ENCODE measurements around the gene ADARB2. TPM values are rescaled to one million over a fixed set of nuclear protein-coding genes. Genes with fewer than 3 reads are reported as not detected.

The ADARB2 gene
- total RNA-seq, 3 donors from 2014 or later (not counting 1 experiment from before 2014, with no cell fraction given) = 0.27 to 0.78 (median 0.40) TPM

DNA sequence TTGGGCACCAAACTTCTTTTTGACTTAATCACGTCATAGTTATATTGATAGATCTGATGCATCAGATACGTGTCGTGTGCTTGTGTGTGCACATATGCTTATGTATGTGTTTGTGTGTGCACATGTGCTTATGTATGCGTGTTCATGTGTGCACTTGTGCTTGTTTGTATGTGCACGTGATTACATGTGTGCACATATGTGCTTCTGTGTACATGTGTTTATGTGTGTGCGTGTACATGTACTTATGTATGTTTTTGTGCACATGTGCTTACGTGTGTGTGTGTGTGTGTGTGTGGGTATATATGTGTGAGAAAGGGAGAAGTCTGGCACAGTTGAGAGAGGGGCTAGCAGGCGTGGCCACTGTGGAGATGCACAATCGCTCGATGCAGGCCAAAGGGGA lies 507.8 kb downstream of the ADARB2 start:
- no peak for ATAC-seq

DNA sequence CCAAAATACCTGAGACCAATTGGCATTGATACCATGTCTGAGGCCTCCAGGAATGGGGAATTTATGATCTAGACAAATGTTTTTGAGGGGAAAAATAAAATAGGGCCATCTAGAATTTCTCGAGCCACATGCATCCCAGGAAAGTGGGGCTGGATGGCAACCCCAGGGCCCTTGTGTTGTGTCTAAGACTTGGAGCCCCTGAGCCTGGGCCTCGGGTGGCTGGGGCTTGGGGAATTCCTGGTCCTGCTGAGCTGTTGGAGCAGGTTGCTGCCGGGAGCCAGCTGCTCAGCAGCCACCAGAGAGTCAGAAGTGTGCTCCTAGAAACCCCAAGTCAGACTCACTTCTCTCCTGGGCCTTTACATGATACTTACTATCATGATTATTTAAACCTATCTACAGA lies 508.2 kb downstream of the ADARB2 start:
- TF ChIP-seq, protein P1, sequence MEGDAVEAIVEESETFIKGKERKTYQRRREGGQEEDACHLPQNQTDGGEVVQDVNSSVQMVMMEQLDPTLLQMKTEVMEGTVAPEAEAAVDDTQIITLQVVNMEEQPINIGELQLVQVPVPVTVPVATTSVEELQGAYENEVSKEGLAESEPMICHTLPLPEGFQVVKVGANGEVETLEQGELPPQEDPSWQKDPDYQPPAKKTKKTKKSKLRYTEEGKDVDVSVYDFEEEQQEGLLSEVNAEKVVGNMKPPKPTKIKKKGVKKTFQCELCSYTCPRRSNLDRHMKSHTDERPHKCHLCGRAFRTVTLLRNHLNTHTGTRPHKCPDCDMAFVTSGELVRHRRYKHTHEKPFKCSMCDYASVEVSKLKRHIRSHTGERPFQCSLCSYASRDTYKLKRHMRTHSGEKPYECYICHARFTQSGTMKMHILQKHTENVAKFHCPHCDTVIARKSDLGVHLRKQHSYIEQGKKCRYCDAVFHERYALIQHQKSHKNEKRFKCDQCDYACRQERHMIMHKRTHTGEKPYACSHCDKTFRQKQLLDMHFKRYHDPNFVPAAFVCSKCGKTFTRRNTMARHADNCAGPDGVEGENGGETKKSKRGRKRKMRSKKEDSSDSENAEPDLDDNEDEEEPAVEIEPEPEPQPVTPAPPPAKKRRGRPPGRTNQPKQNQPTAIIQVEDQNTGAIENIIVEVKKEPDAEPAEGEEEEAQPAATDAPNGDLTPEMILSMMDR (IDR thresholded peaks at IDR 0.05) = no peak
- Histone ChIP-seq H3K9me3 (ENCODE audit: control insufficient read depth, insufficient read depth, low read length) (no peaks in the 10 kb centered on the region), H3K27ac (ENCODE audit: low read length) (no peak overlapping the region), H3K36me3 (ENCODE audit: control insufficient read depth, insufficient read depth, low read length) (no peaks in the 10 kb centered on the region), H3K27me3 (ENCODE audit: control insufficient read depth, insufficient read depth, low read length) (no peaks in the 10 kb centered on the region), H3K4me3 (ENCODE audit: low read length) (no peak overlapping the region), H3K4me1 (ENCODE audit: control insufficient read depth, insufficient read depth, low read length) (no peaks in the 10 kb centered on the region)
- DNase-seq = no peak
- intact Hi-C loops (cut with micrococcal nuclease) = no loop called here
- H3K27ac Mint-ChIP-seq = no peak overlapping the region
- peaks cover 9 to 20% of the 10 kb centered on the region in 2 donors for H3K27me3 Mint-ChIP-seq (ENCODE audit: low read depth in 2 of 2)
- ATAC-seq = no peak
- 80% methylated on average over 3 of the region's 3 CpGs for WGBS (ENCODE audit: insufficient coverage)
- no peaks in the 10 kb centered on the region for H3K4me1 Mint-ChIP-seq
- peaks cover 0 to 2% of the 10 kb centered on the region in 2 donors for H3K9me3 Mint-ChIP-seq
- no peaks in the 10 kb centered on the region for H3K36me3 Mint-ChIP-seq
- H3K4me3 Mint-ChIP-seq = no peak overlapping the region

More for the DNA sequence above, 507.8 kb downstream of the ADARB2 start:
- no peak overlapping the region for H3K4me3 Mint-ChIP-seq
- Histone ChIP-seq H3K27ac (ENCODE audit: low read length) (no peak overlapping the region), H3K27me3 (ENCODE audit: control insufficient read depth, insufficient read depth, low read length) (no peaks in the 10 kb centered on the region), H3K4me1 (ENCODE audit: control insufficient read depth, insufficient read depth, low read length) (no peaks in the 10 kb centered on the region), H3K36me3 (ENCODE audit: control insufficient read depth, insufficient read depth, low read length) (no peaks in the 10 kb centered on the region), H3K9me3 (ENCODE audit: control insufficient read depth, insufficient read depth, low read length) (no peaks in the 10 kb centered on the region), H3K4me3 (ENCODE audit: low read length) (no peak overlapping the region)
- intact Hi-C loops (cut with micrococcal nuclease) = no loop called here
- TF ChIP-seq, protein P1 (IDR thresholded peaks at IDR 0.05) = no peak
- peaks cover 0 to under 1% of the 10 kb centered on the region in 2 donors for H3K9me3 Mint-ChIP-seq
- DNase-seq = no peak
- H3K4me1 Mint-ChIP-seq = no peaks in the 10 kb centered on the region
- H3K27me3 Mint-ChIP-seq (ENCODE audit: low read depth in 2 of 2) = peaks cover 8 to 17% of the 10 kb centered on the region in 2 donors
- no peak overlapping the region for H3K27ac Mint-ChIP-seq
- no peaks in the 10 kb centered on the region for H3K36me3 Mint-ChIP-seq
- 92% methylated on average over 10 of the region's 10 CpGs for WGBS (ENCODE audit: insufficient coverage)

DNA sequence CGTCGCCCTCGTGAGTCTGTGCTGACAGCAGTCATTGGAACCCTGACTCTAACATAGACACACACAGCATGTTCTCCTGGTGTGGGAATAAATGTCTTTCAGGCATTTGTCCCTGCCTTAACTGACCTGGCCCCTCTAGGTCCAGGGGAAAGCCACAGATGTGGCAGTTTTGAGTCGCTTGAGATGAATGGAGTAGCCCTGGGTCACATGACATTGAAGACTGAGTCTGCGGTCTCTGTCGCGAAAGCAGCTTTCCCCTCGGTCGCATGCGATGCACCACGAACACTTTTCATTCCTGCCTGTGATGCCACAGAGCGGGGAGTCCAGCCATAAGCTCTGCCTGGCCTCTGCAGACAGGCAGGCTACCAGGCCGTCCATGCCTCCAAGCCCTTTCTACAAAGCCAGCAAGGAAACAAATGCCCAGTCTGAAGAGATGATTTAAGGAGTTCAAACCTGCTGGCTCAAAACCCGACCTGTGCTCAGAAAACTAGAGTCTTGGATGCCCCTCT lies 508.8 kb downstream of the ADARB2 start:
- 89% methylated on average over 14 of the region's 14 CpGs for WGBS (ENCODE audit: insufficient coverage)
- Mint-ChIP-seq H3K9me3 (peaks cover 0 to 2% of the 10 kb centered on the region in 2 donors), H3K27ac (no peak overlapping the region), H3K4me1 (no peaks in the 10 kb centered on the region), H3K4me3 (no peak overlapping the region), H3K27me3 (ENCODE audit: low read depth in 2 of 2) (peaks cover 9 to 20% of the 10 kb centered on the region in 2 donors), H3K36me3 (no peaks in the 10 kb centered on the region)
- TF ChIP-seq, protein P1 (IDR thresholded peaks at IDR 0.05) = no peak
- H3K4me3 ChIP-seq (ENCODE audit: low read length) = no peak overlapping the region
- no peaks in the 10 kb centered on the region for H3K4me1 ChIP-seq (ENCODE audit: control insufficient read depth, insufficient read depth, low read length)
- no peak for DNase-seq
- ATAC-seq = no peak
- no peak overlapping the region for H3K27ac ChIP-seq (ENCODE audit: low read length)
- H3K9me3 ChIP-seq (ENCODE audit: control insufficient read depth, insufficient read depth, low read length) = no peaks in the 10 kb centered on the region
- no peaks in the 10 kb centered on the region for H3K27me3 ChIP-seq (ENCODE audit: control insufficient read depth, insufficient read depth, low read length)
- H3K36me3 ChIP-seq (ENCODE audit: control insufficient read depth, insufficient read depth, low read length) = no peaks in the 10 kb centered on the region
- intact Hi-C loops (cut with micrococcal nuclease) = no loop called here
